LNCAP (cell line): ENCODE data around the gene HEMGN.

Source experiments
- TF ChIP-seq, protein P1 (sequence below): fragments of 450-650 bp; IDR thresholded peaks from 2 replicates; pipeline ENCODE4 v1.5.1; 2017; ENCODE audit warnings: mild to moderate bottlenecking

The HEMGN gene

DNA sequence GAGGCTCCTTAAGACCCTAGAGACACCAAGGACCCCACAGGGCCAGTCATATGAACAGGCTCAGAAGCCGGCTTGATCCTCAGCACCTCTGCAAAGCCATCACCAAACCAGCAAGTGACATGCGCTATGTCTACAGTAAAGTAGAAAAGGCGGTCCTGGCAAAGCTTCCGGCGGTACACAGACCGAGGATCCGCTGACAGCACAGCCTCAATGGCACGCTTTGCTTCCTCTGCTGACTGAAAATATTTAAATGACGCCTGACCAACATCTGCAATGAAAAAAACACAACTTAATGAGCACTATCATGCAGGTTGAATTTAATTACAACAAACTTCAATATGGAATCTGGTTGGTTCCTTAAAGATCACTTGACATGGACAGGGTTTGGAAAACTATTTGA, 33.2 kb downstream of the HEMGN start:
- TF ChIP-seq, protein P1, sequence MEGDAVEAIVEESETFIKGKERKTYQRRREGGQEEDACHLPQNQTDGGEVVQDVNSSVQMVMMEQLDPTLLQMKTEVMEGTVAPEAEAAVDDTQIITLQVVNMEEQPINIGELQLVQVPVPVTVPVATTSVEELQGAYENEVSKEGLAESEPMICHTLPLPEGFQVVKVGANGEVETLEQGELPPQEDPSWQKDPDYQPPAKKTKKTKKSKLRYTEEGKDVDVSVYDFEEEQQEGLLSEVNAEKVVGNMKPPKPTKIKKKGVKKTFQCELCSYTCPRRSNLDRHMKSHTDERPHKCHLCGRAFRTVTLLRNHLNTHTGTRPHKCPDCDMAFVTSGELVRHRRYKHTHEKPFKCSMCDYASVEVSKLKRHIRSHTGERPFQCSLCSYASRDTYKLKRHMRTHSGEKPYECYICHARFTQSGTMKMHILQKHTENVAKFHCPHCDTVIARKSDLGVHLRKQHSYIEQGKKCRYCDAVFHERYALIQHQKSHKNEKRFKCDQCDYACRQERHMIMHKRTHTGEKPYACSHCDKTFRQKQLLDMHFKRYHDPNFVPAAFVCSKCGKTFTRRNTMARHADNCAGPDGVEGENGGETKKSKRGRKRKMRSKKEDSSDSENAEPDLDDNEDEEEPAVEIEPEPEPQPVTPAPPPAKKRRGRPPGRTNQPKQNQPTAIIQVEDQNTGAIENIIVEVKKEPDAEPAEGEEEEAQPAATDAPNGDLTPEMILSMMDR: no peak

DNA sequence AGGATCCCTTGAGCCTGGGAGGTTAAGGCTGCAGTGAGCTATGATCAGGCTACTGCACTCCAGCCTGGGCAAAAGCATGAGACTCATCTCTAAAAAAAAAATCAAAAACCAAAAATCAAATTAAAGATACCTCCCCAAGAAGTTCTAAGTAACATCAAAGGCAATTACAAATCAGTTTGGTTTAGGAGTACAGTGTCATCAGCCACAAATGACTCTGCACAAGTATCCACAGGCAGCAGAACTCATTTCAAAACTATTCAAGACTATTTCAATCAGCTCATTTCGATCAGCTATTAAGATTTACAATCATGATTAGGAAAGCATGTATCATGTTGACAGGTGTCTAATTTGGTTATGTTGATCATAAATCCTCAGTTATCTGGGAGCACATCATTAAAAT, 34.8 kb downstream of the HEMGN start:
- TF ChIP-seq, protein P1: no peak

DNA sequence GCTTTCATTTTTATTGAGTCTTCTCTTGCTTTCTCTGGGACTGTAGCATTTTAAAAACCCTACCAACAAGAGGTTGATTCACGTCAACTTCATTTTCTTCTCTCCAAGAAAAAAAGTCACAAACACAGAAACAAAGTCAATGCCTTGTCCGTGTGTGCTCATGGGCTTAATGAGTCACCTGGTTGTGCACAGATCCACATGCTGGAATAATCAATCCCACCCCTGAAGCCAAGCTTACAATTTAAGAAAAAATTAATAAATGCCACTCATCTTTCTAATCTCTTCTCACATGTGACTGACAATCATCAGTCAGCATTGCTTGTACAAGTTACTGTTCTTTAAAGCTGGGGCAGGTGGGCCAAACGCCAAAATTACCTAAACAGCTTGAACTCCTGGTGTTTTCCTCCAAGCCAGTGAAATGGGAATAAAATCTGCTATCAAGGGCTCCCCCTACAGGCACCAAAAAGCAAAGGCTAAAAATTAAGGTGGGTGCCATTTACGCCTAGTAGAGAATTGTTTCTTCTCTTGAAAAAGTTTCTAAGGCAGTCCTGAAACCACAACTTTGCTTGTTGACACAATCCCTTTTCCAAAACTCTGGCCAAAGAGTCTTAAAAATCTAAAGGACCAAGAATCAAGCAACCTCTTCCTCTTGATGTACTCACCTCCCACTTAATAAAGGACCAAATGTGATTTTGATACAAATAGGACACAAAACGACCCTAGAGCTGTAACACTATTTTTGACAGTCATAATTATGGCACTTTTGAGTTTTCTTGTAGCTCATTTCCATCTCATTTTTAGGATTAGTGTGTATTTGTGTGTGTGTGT, 37.0 kb downstream of the HEMGN start:
- TF ChIP-seq, protein P1: peak; percentile 85

DNA sequence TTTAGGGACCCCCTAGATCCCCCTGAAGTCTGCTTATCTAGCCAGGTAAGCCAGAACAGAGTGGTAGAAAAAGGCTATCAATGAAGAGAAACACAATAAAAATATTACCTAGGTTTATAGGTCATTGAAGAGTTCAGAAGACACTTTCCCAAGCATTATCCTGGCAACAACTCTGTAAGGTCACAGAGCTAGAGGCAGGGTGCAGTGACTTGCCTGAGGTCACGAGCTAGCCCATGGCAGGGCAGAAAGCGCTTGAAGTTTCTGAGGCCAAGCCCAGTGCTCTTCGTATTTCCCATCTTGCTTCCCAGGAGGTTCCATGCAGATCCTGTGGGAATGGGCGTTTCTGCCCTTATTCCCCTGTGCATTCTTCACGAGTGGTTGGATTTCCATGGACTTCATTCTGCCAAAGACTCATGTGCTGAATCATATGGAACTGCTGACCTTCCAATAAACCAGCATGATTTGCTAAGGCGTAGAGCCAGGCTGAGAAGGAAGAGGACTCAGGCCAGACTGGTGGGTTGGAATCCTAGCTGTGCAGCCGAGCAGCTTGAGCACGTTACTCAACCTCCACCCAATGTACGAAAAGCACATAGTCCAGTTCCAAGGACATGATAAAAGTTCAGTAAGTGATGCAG, 37.8 kb downstream of the HEMGN start:
- TF ChIP-seq, protein P1: no peak

DNA sequence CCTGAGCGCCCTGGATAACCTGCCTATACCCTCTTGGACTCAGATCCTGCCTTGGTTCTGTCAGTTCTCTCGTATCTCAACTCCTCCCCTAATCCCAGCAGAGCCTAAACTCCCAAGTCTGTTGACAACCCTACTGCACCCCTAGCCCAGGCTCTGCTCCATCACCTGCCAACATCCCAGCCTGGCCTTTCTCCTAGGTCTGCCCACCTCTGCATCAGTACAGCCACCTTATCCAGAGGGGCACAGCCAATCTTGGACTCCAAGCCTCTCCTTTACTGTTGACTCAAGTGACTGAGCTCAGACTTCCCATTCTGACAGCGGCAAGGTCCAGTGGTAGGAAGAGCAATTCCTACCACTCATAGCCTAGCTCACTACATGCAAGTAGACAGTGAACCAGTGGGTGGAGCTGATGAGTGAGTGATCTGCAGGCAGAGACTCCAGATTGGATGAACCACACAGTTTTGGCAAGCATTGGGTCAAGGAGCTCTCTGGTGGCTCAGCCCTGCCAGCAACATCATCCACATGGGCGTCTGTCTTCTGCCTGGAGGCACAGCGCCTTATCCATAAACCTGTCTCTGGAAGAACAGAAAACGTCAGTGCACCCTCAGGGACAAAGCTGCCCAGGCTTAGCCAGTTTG, 42.2 kb downstream of the HEMGN start:
- TF ChIP-seq, protein P1: no peak

DNA sequence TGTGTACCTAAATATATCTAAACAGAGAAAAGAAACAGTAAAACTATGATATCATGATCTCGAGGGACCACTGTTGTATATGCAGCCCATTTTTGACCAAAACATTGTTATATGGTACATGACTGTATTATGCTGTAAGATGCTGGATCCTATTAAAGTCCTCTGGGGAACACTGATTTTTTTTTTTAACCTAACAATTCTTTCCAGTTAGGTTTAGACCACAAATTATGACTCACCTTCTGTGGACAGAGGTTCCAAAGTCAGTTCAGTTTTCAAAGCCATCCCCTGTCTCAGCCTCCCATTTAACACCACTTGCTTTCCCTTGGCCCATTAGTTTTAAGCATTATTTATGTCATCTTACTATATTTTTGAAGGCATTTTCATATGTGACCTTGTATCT, 42.8 kb downstream of the HEMGN start:
- TF ChIP-seq, protein P1: no peak

DNA sequence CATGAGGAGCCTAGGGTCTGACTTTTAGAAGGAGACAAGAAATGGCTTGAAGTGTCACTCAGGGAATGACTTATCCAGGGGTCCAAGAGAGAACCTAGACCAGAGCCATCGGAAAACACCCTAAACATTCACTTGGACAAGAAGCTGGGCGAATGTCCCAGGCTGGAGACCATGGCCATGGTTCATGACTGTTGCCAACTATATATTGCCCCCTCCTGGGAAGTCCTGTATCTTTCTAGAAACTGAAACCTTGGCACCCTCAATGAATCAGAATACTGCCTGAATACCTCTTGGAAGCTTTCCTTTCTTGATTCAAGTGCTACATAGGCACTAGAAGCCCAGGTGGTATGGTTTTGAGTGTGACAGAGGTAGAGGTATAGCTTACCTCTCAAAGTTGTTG, 45.6 kb downstream of the HEMGN start:
- TF ChIP-seq, protein P1: no peak
